ENCODE data around the gene HOXC9. TPM values are rescaled to one million over a fixed set of nuclear protein-coding genes. Genes with fewer than 3 reads are reported as not detected.

HOXC9 gene
- total and polyA plus RNA-seq, 11 donors: not detected

DNA sequence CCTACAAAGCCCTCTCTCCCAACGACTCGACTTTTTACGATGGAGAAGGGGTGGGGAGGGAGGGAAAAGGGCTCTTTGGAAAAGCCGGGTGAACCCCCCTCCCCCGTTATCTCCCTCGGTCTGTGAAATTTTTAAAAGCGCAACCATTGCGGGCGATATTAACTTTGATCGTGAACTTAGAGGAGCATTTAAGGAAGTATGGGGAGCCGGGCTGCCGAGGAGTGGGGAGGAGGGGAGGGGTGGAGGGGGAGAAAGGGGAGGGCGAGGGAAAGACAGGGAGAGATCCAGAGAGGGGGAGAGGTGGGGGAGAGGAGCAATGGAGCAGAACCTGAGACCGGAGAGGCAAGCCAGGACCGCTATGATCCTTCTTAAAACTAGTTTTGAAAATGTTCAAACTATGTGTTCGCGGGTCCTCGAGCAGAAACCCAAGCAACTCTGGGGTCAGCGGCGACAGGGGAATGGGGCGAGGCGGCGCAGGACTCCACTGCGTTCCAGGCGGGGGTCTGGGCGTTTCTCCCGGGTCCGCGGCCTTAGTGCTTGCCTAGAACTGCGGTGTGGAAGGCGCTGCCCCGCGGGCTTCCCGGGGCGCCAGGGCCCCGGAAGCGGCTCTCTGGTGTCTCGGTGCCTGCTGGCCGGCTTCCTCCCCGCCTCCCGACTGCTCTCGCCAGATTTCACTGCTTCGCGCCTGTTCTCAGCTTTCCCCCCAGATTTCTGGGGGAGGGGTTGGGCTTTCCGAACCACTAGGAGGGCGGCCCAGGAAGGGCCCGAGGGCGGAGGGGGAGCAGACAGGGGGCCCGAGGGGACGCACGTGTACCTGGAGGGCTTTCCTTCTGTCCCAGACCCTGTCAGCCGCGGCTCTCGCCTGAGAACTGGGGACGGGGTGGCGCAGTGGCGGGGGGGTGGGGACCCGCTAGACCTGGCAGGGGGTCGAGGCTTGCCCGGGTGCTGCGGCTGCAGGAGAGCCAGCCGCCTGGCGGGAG, 25.6 kb upstream of the HOXC9 start, which contains the start of gene HOTAIR:
Gene HOTAIR (minus strand): TSS at position 871 of the 980 bp plus-strand sequence.
- H3K9me3 ChIP-seq: no peaks in the 10 kb centered on the region
- peaks cover 85 to 100% (median 99%) of the 10 kb centered on the region in 9 donors for H3K27me3 ChIP-seq
- peak within 1 kb of the TSS in 10 of 12 donors; percentile 6 to 40 (median 18) for H3K4me3 ChIP-seq
- TF ChIP-seq, protein P1, sequence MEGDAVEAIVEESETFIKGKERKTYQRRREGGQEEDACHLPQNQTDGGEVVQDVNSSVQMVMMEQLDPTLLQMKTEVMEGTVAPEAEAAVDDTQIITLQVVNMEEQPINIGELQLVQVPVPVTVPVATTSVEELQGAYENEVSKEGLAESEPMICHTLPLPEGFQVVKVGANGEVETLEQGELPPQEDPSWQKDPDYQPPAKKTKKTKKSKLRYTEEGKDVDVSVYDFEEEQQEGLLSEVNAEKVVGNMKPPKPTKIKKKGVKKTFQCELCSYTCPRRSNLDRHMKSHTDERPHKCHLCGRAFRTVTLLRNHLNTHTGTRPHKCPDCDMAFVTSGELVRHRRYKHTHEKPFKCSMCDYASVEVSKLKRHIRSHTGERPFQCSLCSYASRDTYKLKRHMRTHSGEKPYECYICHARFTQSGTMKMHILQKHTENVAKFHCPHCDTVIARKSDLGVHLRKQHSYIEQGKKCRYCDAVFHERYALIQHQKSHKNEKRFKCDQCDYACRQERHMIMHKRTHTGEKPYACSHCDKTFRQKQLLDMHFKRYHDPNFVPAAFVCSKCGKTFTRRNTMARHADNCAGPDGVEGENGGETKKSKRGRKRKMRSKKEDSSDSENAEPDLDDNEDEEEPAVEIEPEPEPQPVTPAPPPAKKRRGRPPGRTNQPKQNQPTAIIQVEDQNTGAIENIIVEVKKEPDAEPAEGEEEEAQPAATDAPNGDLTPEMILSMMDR (IDR thresholded peaks at IDR 0.05): no peak
- no peak for TF ChIP-seq POLR2A (IDR thresholded peaks at IDR 0.05)
- H3K27ac ChIP-seq: no peak within 1 kb of the TSS
- peaks cover 0 to 25% (median 11%) of the 10 kb centered on the region in 12 donors for H3K4me1 ChIP-seq
- intact Hi-C loops (cut with DNase I): no loop called here
- DNase-seq (peak in 1 of 5 donors; percentile 24), ATAC-seq (no peak)
- WGBS, 4 donors: 1 to 6% (median 3%) methylated on average over 23 to 63 of the region's 63 CpGs
- no peaks in the 10 kb centered on the region for H3K36me3 ChIP-seq

DNA sequence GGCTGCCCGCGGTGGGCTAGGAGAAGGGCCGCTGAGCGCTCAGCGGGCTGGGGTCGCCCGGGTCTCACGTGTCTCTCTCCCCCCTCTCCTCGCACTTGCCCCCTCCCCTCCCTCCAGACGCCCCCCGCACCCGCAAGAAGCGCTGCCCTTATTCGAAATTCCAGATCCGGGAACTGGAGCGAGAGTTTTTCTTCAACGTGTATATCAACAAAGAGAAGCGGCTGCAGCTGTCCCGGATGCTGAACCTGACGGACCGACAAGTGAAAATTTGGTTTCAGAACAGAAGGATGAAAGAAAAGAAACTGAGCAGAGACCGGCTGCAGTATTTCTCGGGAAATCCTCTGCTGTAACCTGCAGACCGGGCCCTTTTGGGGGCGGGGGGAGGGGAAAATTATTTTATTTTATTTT, 24.9 kb upstream of the HOXC9 start:
- H3K36me3 ChIP-seq: no peaks in the 10 kb centered on the region
- TF ChIP-seq, protein P1 (IDR thresholded peaks at IDR 0.05): no peak
- TF ChIP-seq POLR2A (IDR thresholded peaks at IDR 0.05): no peak
- DNase-seq (peak in 1 of 5 donors; percentile 9), ATAC-seq (no peak)
- intact Hi-C loops (cut with DNase I): no loop called here
- 0 to 3% (median 2%) methylated on average over 9 to 25 of the region's 25 CpGs for WGBS, 4 donors
- no peak overlapping the region for H3K27ac ChIP-seq
- no peaks in the 10 kb centered on the region for H3K9me3 ChIP-seq
- peak overlapping the region in 3 of 12 donors; percentile 12 to 40 (median 24) for H3K4me3 ChIP-seq
- H3K4me1 ChIP-seq: peaks cover 0 to 25% (median 11%) of the 10 kb centered on the region in 12 donors
- H3K27me3 ChIP-seq: peaks cover 83 to 100% (median 97%) of the 10 kb centered on the region in 9 donors

DNA sequence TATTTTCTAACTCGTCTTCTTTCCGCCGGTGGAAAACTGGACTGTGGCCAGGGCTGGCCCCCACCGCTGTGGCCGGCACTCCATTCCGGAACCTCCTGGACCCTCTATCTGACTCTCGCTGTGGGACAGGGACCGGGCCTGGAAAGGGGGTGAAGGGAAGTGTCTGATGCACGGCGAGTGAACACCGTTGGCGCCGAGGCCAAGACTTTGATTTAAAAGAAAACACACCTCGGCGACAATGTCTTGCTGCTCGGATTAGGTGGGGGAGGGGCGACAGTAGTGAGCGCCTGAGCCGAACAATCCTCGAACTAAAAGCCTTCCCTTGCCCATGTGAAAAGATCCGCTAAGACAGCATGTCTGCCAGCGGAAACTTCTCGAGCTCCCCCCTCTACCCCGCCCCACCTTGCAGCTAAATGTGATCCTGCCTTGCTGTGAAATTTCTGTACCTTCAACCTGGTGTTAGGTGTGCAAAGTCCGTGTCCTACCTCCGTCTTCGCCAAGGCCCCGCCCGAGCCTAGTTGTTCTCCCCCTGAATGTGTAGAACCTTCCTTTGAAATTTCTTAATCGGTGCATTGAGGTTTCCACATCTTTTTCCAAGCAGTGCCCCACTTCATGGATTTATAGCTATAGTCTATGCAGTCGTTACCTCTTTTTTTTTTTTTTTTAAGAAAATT, 24.3 kb upstream of the HOXC9 start:
- intact Hi-C loops (cut with DNase I): no loop called here

More for the DNA sequence above, 24.3 kb upstream of the HOXC9 start:
- DNase-seq: peak in 1 of 5 donors; percentile 12
- peaks cover 83 to 99% (median 97%) of the 10 kb centered on the region in 9 donors for H3K27me3 ChIP-seq
- H3K36me3 ChIP-seq: no peaks in the 10 kb centered on the region
- no peak for ATAC-seq
- peak overlapping the region in 2 of 12 donors; percentile 12 to 40 for H3K4me3 ChIP-seq
- no peak overlapping the region for H3K27ac ChIP-seq
- WGBS, 4 donors: 5 to 9% (median 8%) methylated on average over 31 of the region's 31 CpGs
- no peak for TF ChIP-seq POLR2A (IDR thresholded peaks at IDR 0.05)
- TF ChIP-seq, protein P1 (IDR thresholded peaks at IDR 0.05): no peak
- no peaks in the 10 kb centered on the region for H3K9me3 ChIP-seq
- peaks cover 0 to 25% (median 11%) of the 10 kb centered on the region in 12 donors for H3K4me1 ChIP-seq
